Parathyroid adenoma (tissue), 2 donors: ENCODE measurements around the gene ZNF334.
A peak's percentile ranks its signal among the peaks of the same experiment; 100 is the strongest.

Experiments used
- H2AFZ ChIP-seq: fragments of 300-600 bp; sonication (generic); one replicate; pipeline ENCODE4 v1.7.0; 2017; ENCODE audit warnings: antibody characterized with exemption, mild to moderate bottlenecking
- H3K27ac ChIP-seq: fragments of 300-600 bp; sonication (generic); one replicate; pipeline ENCODE4 v1.7.0; 2017
- H3K27me3 ChIP-seq: fragments of 300-600 bp; sonication (generic); one replicate; pipeline ENCODE4 v1.7.0; 2017; ENCODE audit warnings: low read length; ENCODE audit not compliant: control insufficient read depth, insufficient read depth
- H3K36me3 ChIP-seq: fragments of 300-600 bp; sonication (generic); one replicate; pipeline ENCODE4 v1.7.0; 2017; ENCODE audit warnings: low read length; ENCODE audit not compliant: control insufficient read depth, insufficient read depth
- H3K4me1 ChIP-seq: fragments of 300-600 bp; sonication (generic); one replicate; pipeline ENCODE4 v1.7.0; 2017; ENCODE audit warnings: control low read depth
- H3K4me2 ChIP-seq: fragments of 300-600 bp; sonication (generic); one replicate; pipeline ENCODE4 v1.7.0; 2017; ENCODE audit warnings: low read length
- H3K4me3 ChIP-seq: fragments of 300-600 bp; sonication (generic); one replicate; pipeline ENCODE4 v1.7.0; 2017; ENCODE audit warnings: low read depth, low read length
- H3K79me2 ChIP-seq: fragments of 300-600 bp; sonication (generic); one replicate; pipeline ENCODE4 v1.7.0; 2017; ENCODE audit warnings: control low read depth
- H3K9ac ChIP-seq: fragments of 300-600 bp; sonication (generic); one replicate; pipeline ENCODE4 v1.7.0; 2017; ENCODE audit warnings: mild to moderate bottlenecking
- H3K9me3 ChIP-seq: fragments of 300-600 bp; sonication (generic); one replicate; pipeline ENCODE4 v1.7.0; 2017; ENCODE audit warnings: low read length; ENCODE audit not compliant: control insufficient read depth
- TF ChIP-seq, protein P1 (sequence below): fragments of 300-600 bp; sonication (generic); IDR thresholded peaks from one replicate; pipeline ENCODE4 v1.7.0; 2017; ENCODE audit warnings: antibody characterized with exemption, mild to moderate bottlenecking
- donor health status: primary hyperparathyroidism.

The ZNF334 gene

DNA sequence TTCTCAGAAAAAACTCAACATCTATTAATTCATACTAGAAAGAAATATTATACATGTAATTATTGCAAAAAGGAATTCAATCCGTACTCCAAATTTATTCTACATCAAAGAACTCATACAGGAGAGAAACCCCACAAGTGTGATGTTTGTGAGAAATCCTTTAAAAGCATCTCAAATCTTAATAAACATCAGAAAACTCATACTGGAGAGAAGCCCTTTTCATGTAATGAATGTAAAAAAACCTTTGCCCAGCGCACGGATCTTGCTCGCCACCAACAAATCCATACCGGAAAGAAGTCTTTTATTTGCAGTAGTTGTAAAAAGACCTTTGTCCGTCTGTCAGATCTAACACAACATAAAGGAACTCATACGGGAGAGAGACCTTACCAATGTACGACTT, 22.0 kb downstream of the ZNF334 start:
- Histone ChIP-seq H3K4me3 (no peak overlapping the region), H3K4me2 (no peak overlapping the region), H3K9me3 (no peaks in the 10 kb centered on the region), H3K4me1 (no peaks in the 10 kb centered on the region), H3K36me3 (no peaks in the 10 kb centered on the region), H2AFZ (no peak overlapping the region), H3K27me3 (no peaks in the 10 kb centered on the region), H3K27ac (no peak overlapping the region), H3K9ac (no peak overlapping the region), H3K79me2 (no peaks in the 10 kb centered on the region)
- TF ChIP-seq, protein P1, sequence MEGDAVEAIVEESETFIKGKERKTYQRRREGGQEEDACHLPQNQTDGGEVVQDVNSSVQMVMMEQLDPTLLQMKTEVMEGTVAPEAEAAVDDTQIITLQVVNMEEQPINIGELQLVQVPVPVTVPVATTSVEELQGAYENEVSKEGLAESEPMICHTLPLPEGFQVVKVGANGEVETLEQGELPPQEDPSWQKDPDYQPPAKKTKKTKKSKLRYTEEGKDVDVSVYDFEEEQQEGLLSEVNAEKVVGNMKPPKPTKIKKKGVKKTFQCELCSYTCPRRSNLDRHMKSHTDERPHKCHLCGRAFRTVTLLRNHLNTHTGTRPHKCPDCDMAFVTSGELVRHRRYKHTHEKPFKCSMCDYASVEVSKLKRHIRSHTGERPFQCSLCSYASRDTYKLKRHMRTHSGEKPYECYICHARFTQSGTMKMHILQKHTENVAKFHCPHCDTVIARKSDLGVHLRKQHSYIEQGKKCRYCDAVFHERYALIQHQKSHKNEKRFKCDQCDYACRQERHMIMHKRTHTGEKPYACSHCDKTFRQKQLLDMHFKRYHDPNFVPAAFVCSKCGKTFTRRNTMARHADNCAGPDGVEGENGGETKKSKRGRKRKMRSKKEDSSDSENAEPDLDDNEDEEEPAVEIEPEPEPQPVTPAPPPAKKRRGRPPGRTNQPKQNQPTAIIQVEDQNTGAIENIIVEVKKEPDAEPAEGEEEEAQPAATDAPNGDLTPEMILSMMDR = no peak

DNA sequence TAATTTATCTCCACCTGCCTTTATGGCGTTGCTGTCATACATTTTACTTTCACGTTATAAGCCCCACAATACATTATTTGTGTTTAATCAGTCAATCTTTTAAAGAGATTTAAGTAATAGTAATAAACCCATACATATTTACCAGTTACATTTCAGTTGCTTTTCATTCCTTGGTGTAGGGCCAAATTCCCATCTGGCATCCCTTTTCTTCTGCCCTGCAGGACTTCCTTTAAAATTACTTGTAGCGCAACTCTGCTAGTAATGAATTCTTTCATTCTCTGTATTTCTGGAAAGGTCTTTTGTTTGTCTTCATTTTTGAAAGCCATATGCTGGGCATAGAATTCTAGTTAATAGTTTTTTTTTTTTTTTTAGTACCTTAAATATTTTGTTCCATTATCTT, 24.9 kb downstream of the ZNF334 start:
- Histone ChIP-seq H3K36me3 (no peaks in the 10 kb centered on the region), H3K4me1 (no peaks in the 10 kb centered on the region), H3K9ac (no peak overlapping the region), H3K27me3 (no peaks in the 10 kb centered on the region), H3K4me3 (no peak overlapping the region), H3K79me2 (no peaks in the 10 kb centered on the region), H3K27ac (no peak overlapping the region), H3K9me3 (no peaks in the 10 kb centered on the region), H3K4me2 (no peak overlapping the region), H2AFZ (no peak overlapping the region)
- TF ChIP-seq, protein P1 = no peak

DNA sequence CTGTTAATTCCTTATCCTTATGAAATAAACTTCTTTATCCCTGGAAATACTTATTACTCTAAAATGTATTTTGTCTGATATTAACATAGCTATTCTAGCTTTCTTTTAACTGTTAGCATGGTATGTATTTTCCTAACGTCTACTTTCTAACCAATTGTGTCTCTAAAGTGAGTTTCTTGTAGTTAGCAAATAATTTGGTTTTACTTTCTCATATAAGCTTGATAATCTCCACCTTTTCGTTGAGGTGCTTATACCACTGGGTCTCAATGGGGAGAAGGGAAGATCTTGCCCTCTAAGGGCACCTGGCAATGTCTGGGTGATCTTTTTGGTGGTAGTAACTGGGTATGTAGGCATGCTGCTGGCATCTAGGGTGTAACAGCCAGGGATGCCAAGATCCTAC, 25.7 kb downstream of the ZNF334 start:
- Histone ChIP-seq H3K9me3 (no peaks in the 10 kb centered on the region), H3K36me3 (no peaks in the 10 kb centered on the region), H2AFZ (no peak overlapping the region), H3K4me2 (no peak overlapping the region), H3K4me3 (no peak overlapping the region), H3K9ac (no peak overlapping the region), H3K4me1 (no peaks in the 10 kb centered on the region), H3K27me3 (no peaks in the 10 kb centered on the region), H3K79me2 (no peaks in the 10 kb centered on the region), H3K27ac (no peak overlapping the region)
- TF ChIP-seq, protein P1 = no peak

DNA sequence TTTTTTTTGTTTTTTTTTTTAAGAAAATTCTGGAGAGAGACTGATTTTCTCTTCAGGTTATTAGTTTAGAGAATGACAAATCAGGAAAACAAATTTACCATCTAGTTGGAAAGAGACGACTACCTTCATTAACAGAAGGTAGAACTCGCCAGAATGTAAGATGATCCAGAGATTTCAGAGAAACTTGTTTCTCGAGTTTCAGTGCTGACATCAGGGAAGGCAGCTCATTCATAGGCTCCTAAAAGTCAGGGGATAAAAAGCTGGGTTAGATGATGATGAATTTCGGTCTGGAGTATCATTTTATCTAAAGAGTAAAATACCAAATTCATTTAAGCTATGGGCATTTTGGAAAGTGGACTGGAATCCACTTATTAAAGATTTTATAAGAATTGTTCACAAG, 27.9 kb downstream of the ZNF334 start:
- H3K79me2 ChIP-seq = no peaks in the 10 kb centered on the region
- no peaks in the 10 kb centered on the region for H3K4me1 ChIP-seq
- peak overlapping the region; percentile 21 for H3K4me2 ChIP-seq
- no peak overlapping the region for H2AFZ ChIP-seq
- H3K27ac ChIP-seq = no peak overlapping the region
- TF ChIP-seq, protein P1 = no peak
- H3K36me3 ChIP-seq = no peaks in the 10 kb centered on the region
- no peaks in the 10 kb centered on the region for H3K27me3 ChIP-seq
- no peak overlapping the region for H3K9ac ChIP-seq
- no peaks in the 10 kb centered on the region for H3K9me3 ChIP-seq
- peak overlapping the region; percentile 17 for H3K4me3 ChIP-seq

DNA sequence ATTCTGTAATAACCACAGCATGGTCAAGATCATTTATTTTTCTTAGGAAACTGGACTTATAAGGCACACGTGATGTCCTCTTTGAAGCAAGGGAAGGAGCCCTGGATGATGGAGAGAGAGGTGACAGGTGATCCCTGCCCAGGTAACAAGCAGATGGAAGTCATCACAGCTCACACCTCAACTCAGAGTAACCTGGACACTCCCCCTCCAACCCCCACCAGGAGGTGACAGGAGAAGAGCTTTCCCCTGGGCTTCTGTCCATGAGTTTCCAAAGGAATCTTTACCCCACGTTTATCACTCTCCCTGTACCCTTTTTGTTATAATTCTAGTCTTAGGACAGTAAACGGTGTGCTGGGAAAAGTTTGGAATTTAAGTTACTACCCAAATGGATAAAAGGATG, 28.4 kb downstream of the ZNF334 start:
- TF ChIP-seq, protein P1 = no peak

More for the DNA sequence above, 28.4 kb downstream of the ZNF334 start:
- Histone ChIP-seq H3K36me3 (no peaks in the 10 kb centered on the region), H3K4me1 (no peaks in the 10 kb centered on the region), H3K27ac (no peak overlapping the region), H3K4me2 (peak overlapping the region; percentile 21), H2AFZ (no peak overlapping the region), H3K9ac (no peak overlapping the region), H3K9me3 (no peaks in the 10 kb centered on the region), H3K27me3 (no peaks in the 10 kb centered on the region), H3K4me3 (no peak overlapping the region), H3K79me2 (no peaks in the 10 kb centered on the region)
